Stimulated activated CD8-positive, alpha-beta memory T cell treated with anti-CD3 and anti-CD28 coated beads, Interleukin-12 subunit alpha, Interleukin-12 subunit beta, amount 100 ng/mL, for 24 hours (primary cell): ENCODE data around the gene FOXP4.

Source experiments
- DNase-seq: peaks from one replicate; pipeline ENCODE4 v3.0.0-alpha.2; 2020; ENCODE audit errors: extremely low read depth

FOXP4 gene

GRCh38 chr6:41522780-41523548 is 23.2 kb upstream of the FOXP4 start:
- no peak for DNase-seq

GRCh38 chr6:41523915-41524633 is 22.1 kb upstream of the FOXP4 start:
- no peak for DNase-seq

- DNase-seq, result no peak
These were observed 21.6 kb upstream of the FOXP4 start for GRCh38 chr6:41524634-41525011.

- DNase-seq, result no peak
These were observed 18.3 kb upstream of the FOXP4 start for GRCh38 chr6:41527721-41528408.

GRCh38 chr6:41528409-41528963 is 17.7 kb upstream of the FOXP4 start:
- no peak for DNase-seq

- DNase-seq, result no peak
These were observed 17.1 kb upstream of the FOXP4 start for GRCh38 chr6:41529049-41529448.

GRCh38 chr6:41529970-41530369 is 16.2 kb upstream of the FOXP4 start:
- DNase-seq, result no peak

GRCh38 chr6:41530476-41530875 is 15.7 kb upstream of the FOXP4 start:
- no peak for DNase-seq

- no peak for DNase-seq
These were observed 15.2 kb upstream of the FOXP4 start for GRCh38 chr6:41531016-41531415.

- DNase-seq, result peak; percentile 51
These were observed 14.3 kb upstream of the FOXP4 start for GRCh38 chr6:41531591-41532582.

GRCh38 chr6:41535766-41536165 is 10.4 kb upstream of the FOXP4 start:
- DNase-seq, result no peak

GRCh38 chr6:41536795-41537758 is 9.1 kb upstream of the FOXP4 start:
- DNase-seq, result no peak

- DNase-seq, result no peak
These were observed 7.5 kb upstream of the FOXP4 start for GRCh38 chr6:41538556-41539182.

GRCh38 chr6:41539204-41539603 is 7.0 kb upstream of the FOXP4 start:
- no peak for DNase-seq

- no peak for DNase-seq
These were observed 4.8 kb upstream of the FOXP4 start for GRCh38 chr6:41541364-41541763.

- no peak for DNase-seq
These were observed 3.1 kb upstream of the FOXP4 start for GRCh38 chr6:41543087-41543486.

GRCh38 chr6:41545247-41545702 is 906 bp upstream of the FOXP4 start:
- DNase-seq, result no peak

- no peak for DNase-seq
These were observed 289 bp downstream of the FOXP4 start for GRCh38 chr6:41546475-41546865.
